OCI-LY7 (cell line): Measurements from ENCODE around the gene CETP.

ENCODE experiments used
- CTCF ChIP-seq: fragments of 200-600 bp; sonication (generic); conservative IDR thresholded peaks from 2 replicates; pipeline ENCODE4 v1.5.1; 2014; ENCODE audit warnings: mild to moderate bottlenecking, antibody characterized with exemption, low read length, moderate library complexity, mixed read lengths
- EZH2phosphoT487 ChIP-seq: fragments of 200-600 bp; sonication (generic); IDR thresholded peaks from 2 replicates; pipeline ENCODE4 v1.6.1; 2018; ENCODE audit warnings: low read depth, borderline replicate concordance, mild to moderate bottlenecking, mixed run types, antibody characterized with exemption, low read length, moderate library complexity, mixed read lengths

- TF ChIP-seq CTCF (no peak), EZH2phosphoT487 (no peak)
Observed at GRCh38 chr16:56912746-56913708, 48.7 kb upstream of the CETP start.
